ENCODE measurements around the gene PEPD.

DNA sequence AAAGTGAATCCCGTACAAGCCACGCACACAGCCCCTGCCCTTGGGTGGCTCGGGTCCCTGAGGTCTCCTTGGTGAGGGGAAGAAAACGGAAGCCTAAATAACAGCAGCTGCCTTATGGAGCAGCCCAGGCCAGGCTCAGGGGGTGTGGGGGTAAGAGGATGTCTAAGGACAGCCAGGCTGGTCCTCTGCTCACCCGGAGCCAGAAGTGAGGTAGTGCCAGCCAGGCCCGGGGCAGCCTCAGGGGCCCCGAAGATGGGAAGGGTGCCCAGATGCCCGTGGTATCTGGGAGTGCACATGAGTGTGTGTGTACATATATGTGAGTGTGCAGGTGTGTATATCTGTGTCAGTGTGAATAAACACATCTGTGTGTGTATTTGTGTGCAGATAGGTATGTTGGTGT is 38.4 kb upstream of the PEPD start:
- TF ChIP-seq, protein P1, sequence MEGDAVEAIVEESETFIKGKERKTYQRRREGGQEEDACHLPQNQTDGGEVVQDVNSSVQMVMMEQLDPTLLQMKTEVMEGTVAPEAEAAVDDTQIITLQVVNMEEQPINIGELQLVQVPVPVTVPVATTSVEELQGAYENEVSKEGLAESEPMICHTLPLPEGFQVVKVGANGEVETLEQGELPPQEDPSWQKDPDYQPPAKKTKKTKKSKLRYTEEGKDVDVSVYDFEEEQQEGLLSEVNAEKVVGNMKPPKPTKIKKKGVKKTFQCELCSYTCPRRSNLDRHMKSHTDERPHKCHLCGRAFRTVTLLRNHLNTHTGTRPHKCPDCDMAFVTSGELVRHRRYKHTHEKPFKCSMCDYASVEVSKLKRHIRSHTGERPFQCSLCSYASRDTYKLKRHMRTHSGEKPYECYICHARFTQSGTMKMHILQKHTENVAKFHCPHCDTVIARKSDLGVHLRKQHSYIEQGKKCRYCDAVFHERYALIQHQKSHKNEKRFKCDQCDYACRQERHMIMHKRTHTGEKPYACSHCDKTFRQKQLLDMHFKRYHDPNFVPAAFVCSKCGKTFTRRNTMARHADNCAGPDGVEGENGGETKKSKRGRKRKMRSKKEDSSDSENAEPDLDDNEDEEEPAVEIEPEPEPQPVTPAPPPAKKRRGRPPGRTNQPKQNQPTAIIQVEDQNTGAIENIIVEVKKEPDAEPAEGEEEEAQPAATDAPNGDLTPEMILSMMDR (IDR thresholded peaks at IDR 0.05 in 4 of 5, conservative IDR thresholded peaks at IDR 0.05 in 1 of 5), result no peak
- no peak for TF ChIP-seq POLR2A (IDR thresholded peaks at IDR 0.05)
